Endothelial cell of umbilical vein (primary cell): ENCODE results near the gene SMOC1. TPM values are rescaled to one million over a fixed set of nuclear protein-coding genes. Genes with fewer than 3 reads are reported as not detected.

Experiments
- BruUV-seq: library from RNA; stranded (reverse); fragments of 400-500 nt; replicated peaks from 2 replicates; lab custom pipeline; 2021; lab: Mats Ljungman, UMichigan
- CTCF ChIA-PET: fragments of 300-600, 350-600 bp; sonication (Branson Sonifier 250); formaldehyde crosslinking; loops from one replicate; lab custom pipeline; 2021; ENCODE audit warnings: antibody characterized with exemption, inconsistent platforms; lab: Charles Lee
- POLR2A ChIA-PET: fragments of 300-600, 350-600 bp; sonication (Branson Sonifier 250); formaldehyde crosslinking; loops from one replicate; lab custom pipeline; 2021; ENCODE audit warnings: antibody characterized with exemption, inconsistent platforms; lab: Charles Lee
- DNase-seq: peaks from one replicate; pipeline ENCODE4 v3.0.0-alpha.2; 2011; ENCODE audit warnings: low read depth, low spot score
- FAIRE-seq: peaks from 2 replicates; lab custom pipeline; 2011; peaks lifted over from hg19 to GRCh38; lab: Jason Lieb, UNC
- H2AFZ ChIP-seq: 2 replicates; pipeline ENCODE4 v1.6.0; 2012; ENCODE audit warnings: low read depth, low read length, control low read depth, inconsistent platforms
- H3K27ac ChIP-seq: 2 replicates; pipeline ENCODE4 v1.5.1; 2011; ENCODE audit warnings: low read depth, mild to moderate bottlenecking, control low read depth, low read length, moderate library complexity; ENCODE audit not compliant: insufficient read depth
- H3K27me3 ChIP-seq, 2 experiments: 2 replicates each; pipeline versions ENCODE4 v1.6.0 to v1.6.1; 2011; ENCODE audit warnings: low read length in 2 of 2, mixed read lengths in 1 of 2; ENCODE audit not compliant: control insufficient read depth in 2 of 2, insufficient read depth in 2 of 2
- H3K36me3 ChIP-seq, 2 experiments: 2 replicates in 1 of 2; 3 replicates in 1 of 2; pipeline ENCODE4 v1.5.1; 2011; ENCODE audit warnings: low read length in 2 of 2, mild to moderate bottlenecking in 1 of 2, moderate library complexity in 1 of 2; ENCODE audit not compliant: control insufficient read depth in 2 of 2, insufficient read depth in 2 of 2; ENCODE audit errors: extremely low read depth in 1 of 2
- H3K4me1 ChIP-seq: 3 replicates; pipeline ENCODE4 v1.5.1; 2011; ENCODE audit warnings: mild to moderate bottlenecking, low read length; ENCODE audit not compliant: control insufficient read depth, insufficient read depth; ENCODE audit errors: extremely low read depth
- H3K4me2 ChIP-seq: 2 replicates; pipeline ENCODE4 v1.6.1; 2011; ENCODE audit warnings: low read length, control low read depth, mixed read lengths; ENCODE audit not compliant: insufficient read depth
- H3K4me3 ChIP-seq, 3 experiments: fragments of 200-600 bp in 1 of 3; sonication (generic), shearing (Covaris generic) in 1 of 3; replicated peaks in 1 of 3; 2 replicates each; pipeline ENCODE4 v1.5.1; 2011 to 2016; ENCODE audit warnings: control low read depth in 3 of 3, low read length in 3 of 3, mild to moderate bottlenecking in 2 of 3, inconsistent platforms in 1 of 3, low read depth in 1 of 3, moderate library complexity in 1 of 3; ENCODE audit not compliant: insufficient read depth in 1 of 3
- H3K79me2 ChIP-seq: 2 replicates; pipeline ENCODE4 v1.6.0; 2012; ENCODE audit warnings: low read length, inconsistent platforms; ENCODE audit not compliant: control insufficient read depth, insufficient read depth
- H3K9ac ChIP-seq: replicated peaks from 2 replicates; pipeline ENCODE3; 2011; ENCODE audit warnings: low read length, control low read depth; ENCODE audit not compliant: insufficient read depth; ENCODE audit errors: extremely low read depth
- H3K9me1 ChIP-seq: replicated peaks from 3 replicates; pipeline ENCODE4 v1.6.0; 2011; ENCODE audit warnings: mild to moderate bottlenecking, low read length; ENCODE audit not compliant: control insufficient read depth, insufficient read depth; ENCODE audit errors: extremely low read depth
- H3K9me3 ChIP-seq: replicated peaks from 2 replicates; pipeline ENCODE4 v1.5.1; 2012; ENCODE audit warnings: low read length, inconsistent platforms; ENCODE audit not compliant: control insufficient read depth, insufficient read depth
- H4K20me1 ChIP-seq: replicated peaks from 2 replicates; pipeline ENCODE3; 2011; ENCODE audit warnings: mild to moderate bottlenecking, low read length; ENCODE audit not compliant: control insufficient read depth, insufficient read depth; ENCODE audit errors: extremely low read depth
- EZH2 ChIP-seq: IDR thresholded peaks from 2 replicates; pipeline ENCODE4 v1.6.1; 2012; ENCODE audit warnings: borderline replicate concordance, low read depth, mild to moderate bottlenecking, moderate library complexity, low read length, inconsistent platforms; ENCODE audit not compliant: severe bottlenecking
- FOS ChIP-seq: IDR thresholded peaks from 2 replicates; pipeline ENCODE4 v1.6.1; 2011; ENCODE audit warnings: mild to moderate bottlenecking, low read length, moderate library complexity, borderline replicate concordance; ENCODE audit not compliant: insufficient read depth
- GATA2 ChIP-seq: IDR thresholded peaks from 2 replicates; pipeline ENCODE4 v1.7.0; 2011; ENCODE audit warnings: low read depth, mild to moderate bottlenecking, moderate library complexity, mixed read lengths, low read length; ENCODE audit not compliant: insufficient read length, insufficient read depth
- JUN ChIP-seq: IDR thresholded peaks from 2 replicates; pipeline ENCODE4 v1.6.1; 2011; ENCODE audit warnings: borderline replicate concordance, low read depth; ENCODE audit not compliant: insufficient read length, insufficient read depth
- MAX ChIP-seq: IDR thresholded peaks from 2 replicates; pipeline ENCODE4 v1.6.1; 2011; ENCODE audit not compliant: insufficient read depth, insufficient read length
- MYC ChIP-seq: IDR thresholded peaks from one replicate; pipeline ENCODE4 v1.6.1; 2011; ENCODE audit warnings: mild to moderate bottlenecking, low read depth, low read length
- POLR2A ChIP-seq: IDR thresholded peaks from 2 replicates; pipeline ENCODE4 v1.6.1; 2012; ENCODE audit warnings: low read depth, mild to moderate bottlenecking, control low read depth, low read length
- POLR2AphosphoS5 ChIP-seq: IDR thresholded peaks from 2 replicates; pipeline ENCODE4 v1.6.1; 2012; ENCODE audit warnings: low read depth, mild to moderate bottlenecking, control low read depth, low read length, moderate library complexity; ENCODE audit not compliant: insufficient read depth
- dilution Hi-C: fragments of 300-500 bp; cut with MboI; formaldehyde crosslinking; loops from one replicate; pipeline ENCODE4 v1.15.0; 2019; ENCODE audit warnings: low sequenced_read_pairs; ENCODE audit not compliant: extremely low pct_ligation_motif_present
- intact Hi-C: fragments of 100-400 bp; cut with micrococcal nuclease; formaldehyde crosslinking; loops from one replicate; pipeline ENCODE4 v1.10.0; 2022
- polyA plus RNA-seq, 4 experiments: library from polyadenylated mRNA; depleted of rRNA in 3 of 4; stranded (reverse) in 3 of 4; unstranded in 1 of 4; fragments of >200 nt; gene quantifications; 2 replicates each; pipeline versions ENCODE4 v1.2.1 to v1.2.3, GENCODE V29; 2011 to 2012; ENCODE audit warnings: missing spikeins in 1 of 4
- total RNA-seq: library from RNA; stranded (reverse); gene quantifications from 2 replicates; pipeline ENCODE4 v1.2.3, GENCODE V29; 2021
- TF ChIP-seq, protein P1 (sequence below), 2 donors: IDR thresholded peaks; 1 replicate in 1 of 2; 2 replicates in 1 of 2; pipeline ENCODE4 v1.5.1; 2011; ENCODE audit warnings: low read length in 2 of 2, mild to moderate bottlenecking in 2 of 2, moderate library complexity in 2 of 2, control low read depth in 1 of 2, inconsistent platforms in 1 of 2, low read depth in 1 of 2; ENCODE audit not compliant: insufficient read depth in 1 of 2; ENCODE audit errors: extremely low read depth in 1 of 2

Gene SMOC1
- total and polyA plus RNA-seq, 2 donors (not counting 3 experiments of a cell fraction or from before 2014, with no cell fraction given) = 0.97 to 1.1 TPM

GRCh38 chr14:70021548-70022220 lies 142.5 kb downstream of the SMOC1 start:
- no peaks in the 10 kb centered on the region for H4K20me1 ChIP-seq
- no peaks in the 10 kb centered on the region for H3K9me3 ChIP-seq
- BruUV-seq = no TSS peak
- TF ChIP-seq MAX (no peak), EZH2 (no peak), POLR2AphosphoS5 (no peak), FOS (no peak), GATA2 (no peak), MYC (no peak), JUN (no peak), POLR2A (no peak)
- TF ChIP-seq, protein P1, sequence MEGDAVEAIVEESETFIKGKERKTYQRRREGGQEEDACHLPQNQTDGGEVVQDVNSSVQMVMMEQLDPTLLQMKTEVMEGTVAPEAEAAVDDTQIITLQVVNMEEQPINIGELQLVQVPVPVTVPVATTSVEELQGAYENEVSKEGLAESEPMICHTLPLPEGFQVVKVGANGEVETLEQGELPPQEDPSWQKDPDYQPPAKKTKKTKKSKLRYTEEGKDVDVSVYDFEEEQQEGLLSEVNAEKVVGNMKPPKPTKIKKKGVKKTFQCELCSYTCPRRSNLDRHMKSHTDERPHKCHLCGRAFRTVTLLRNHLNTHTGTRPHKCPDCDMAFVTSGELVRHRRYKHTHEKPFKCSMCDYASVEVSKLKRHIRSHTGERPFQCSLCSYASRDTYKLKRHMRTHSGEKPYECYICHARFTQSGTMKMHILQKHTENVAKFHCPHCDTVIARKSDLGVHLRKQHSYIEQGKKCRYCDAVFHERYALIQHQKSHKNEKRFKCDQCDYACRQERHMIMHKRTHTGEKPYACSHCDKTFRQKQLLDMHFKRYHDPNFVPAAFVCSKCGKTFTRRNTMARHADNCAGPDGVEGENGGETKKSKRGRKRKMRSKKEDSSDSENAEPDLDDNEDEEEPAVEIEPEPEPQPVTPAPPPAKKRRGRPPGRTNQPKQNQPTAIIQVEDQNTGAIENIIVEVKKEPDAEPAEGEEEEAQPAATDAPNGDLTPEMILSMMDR (IDR thresholded peaks at IDR 0.05; ENCODE audit: extremely low read depth in 1 of 2, insufficient read depth in 1 of 2, low read depth in 1 of 2, low read length in 2 of 2) = no peak
- no peak overlapping the region for H3K4me3 ChIP-seq
- peaks cover 0 to 2% of the 10 kb centered on the region in 2 experiments for H3K27me3 ChIP-seq
- no peak for DNase-seq
- H3K36me3 ChIP-seq = no peaks in the 10 kb centered on the region
- ChIA-PET POLR2A (no interaction called here), CTCF (no interaction called here)
- no peak for FAIRE-seq
- H3K9me1 ChIP-seq = no peaks in the 10 kb centered on the region
- no peak overlapping the region for H3K27ac ChIP-seq
- dilution Hi-C loops (no loop called here), intact Hi-C loops (no loop called here)
- no peak overlapping the region for H3K4me2 ChIP-seq
- H3K9ac ChIP-seq = no peak overlapping the region
- H3K79me2 ChIP-seq = no peaks in the 10 kb centered on the region
- H3K4me1 ChIP-seq = peaks cover 2% of the 10 kb centered on the region
- no peak overlapping the region for H2AFZ ChIP-seq
